ENCODE data around the gene ITGB2.

ITGB2 gene

GRCh38 chr21:44891631-44892031 is 29.1 kb downstream of the ITGB2 start:
- POLR2A ChIA-PET: no interaction called here
- no peak for TF ChIP-seq CTCF (IDR thresholded peaks at IDR 0.05; ENCODE audit: control extremely low read depth, extremely low read depth, low read depth, missing control alignments)
- CTCF ChIA-PET: interaction anchor here (0.9 to 10.9 kb wide), 9 partner anchors 9 to 237 kb away, joined by 3 to 104 read pairs (median 9); no protein-coding TSS in a partner anchor
- no peak for DNase-seq (ENCODE audit: extremely low spot score)

GRCh38 chr21:44890961-44891541 is 29.6 kb downstream of the ITGB2 start:
- no peak for DNase-seq (ENCODE audit: extremely low spot score)
- ChIA-PET POLR2A (no interaction called here), CTCF (interaction anchor here (1.5 to 10.9 kb wide), 2 partner anchors 40 to 231 kb away, joined by 3 to 104 read pairs; no protein-coding TSS in a partner anchor)
- TF ChIP-seq CTCF (IDR thresholded peaks at IDR 0.05; ENCODE audit: control extremely low read depth, extremely low read depth, low read depth, missing control alignments): no peak

- DNase-seq (ENCODE audit: extremely low spot score): no peak
- ChIA-PET CTCF (interaction anchor here (10.9 kb wide), 1 partner anchor 40 kb away, joined by 104 read pairs; no protein-coding TSS in a partner anchor), POLR2A (no interaction called here)
- TF ChIP-seq CTCF (IDR thresholded peaks at IDR 0.05; ENCODE audit: control extremely low read depth, extremely low read depth, low read depth, missing control alignments): no peak
Measured at GRCh38 chr21:44890338-44890931, 30.3 kb downstream of the ITGB2 start.

- DNase-seq (ENCODE audit: extremely low spot score): no peak
- CTCF ChIA-PET: interaction anchor here (10.9 kb wide), 1 partner anchor 41 kb away, joined by 104 read pairs; no protein-coding TSS in a partner anchor
- TF ChIP-seq CTCF (IDR thresholded peaks at IDR 0.05; ENCODE audit: control extremely low read depth, extremely low read depth, low read depth, missing control alignments): no peak
- POLR2A ChIA-PET: no interaction called here
Measured at GRCh38 chr21:44889625-44890337, 30.9 kb downstream of the ITGB2 start.

DNA sequence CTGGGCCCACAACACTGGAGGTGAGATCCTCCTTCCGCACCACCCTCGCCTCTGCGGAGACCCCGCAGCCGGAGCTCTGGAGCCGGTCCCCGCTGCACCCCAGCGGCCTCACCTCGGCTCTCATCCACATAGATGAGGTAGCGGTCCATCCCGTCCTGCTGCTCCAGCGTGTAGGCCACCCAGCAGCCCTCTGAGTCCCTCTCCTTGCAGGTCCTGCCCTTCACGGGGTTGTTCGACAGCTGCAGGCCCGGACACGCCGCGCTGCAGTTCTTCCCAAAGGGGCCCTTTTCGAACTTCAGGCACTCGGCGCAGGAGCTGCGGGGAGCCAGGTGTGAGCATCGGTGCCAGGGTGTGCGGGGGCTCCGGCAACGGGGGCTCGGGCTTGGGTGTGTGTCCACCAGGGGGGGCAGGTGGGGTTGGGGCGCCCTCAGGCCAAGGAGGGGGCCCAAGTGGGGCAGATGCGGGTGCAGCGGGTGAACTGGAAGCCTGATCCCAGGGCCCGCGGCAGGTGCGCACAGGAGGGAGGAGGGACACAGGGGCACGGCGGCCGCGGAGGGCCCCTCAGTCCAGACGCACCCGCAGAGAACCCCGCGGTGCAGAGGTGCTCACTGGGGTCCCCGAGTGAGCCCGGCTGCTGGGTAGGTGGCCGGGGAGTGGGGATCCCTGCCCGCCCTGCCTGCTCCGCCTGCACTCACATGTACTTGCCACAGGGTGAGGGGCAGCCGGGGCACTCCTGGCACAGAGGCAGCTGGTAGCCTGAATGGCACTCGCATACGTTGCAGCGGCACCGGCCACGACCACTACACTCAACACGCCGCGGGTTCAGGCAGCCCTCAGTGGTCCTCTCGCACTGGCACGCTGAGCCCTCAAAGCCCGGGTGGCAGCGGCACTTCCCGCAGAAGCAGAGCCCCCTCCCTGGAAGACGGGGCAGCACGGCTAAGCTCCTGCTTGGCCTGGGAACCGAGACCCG is 31.8 kb downstream of the ITGB2 start:
- ChIA-PET CTCF (interaction anchor here (1.2 to 10.9 kb wide), 2 partner anchors 19 to 42 kb away, joined by 3 to 104 read pairs; no protein-coding TSS in a partner anchor), POLR2A (no interaction called here)
- DNase-seq (ENCODE audit: extremely low spot score): no peak
- no peak for TF ChIP-seq CTCF (IDR thresholded peaks at IDR 0.05; ENCODE audit: control extremely low read depth, extremely low read depth, low read depth, missing control alignments)

Data from GM10248 (cell line).